Hippocampal formation (tissue), 2 donors: ENCODE data around the gene POLD4.

ENCODE experiments used
- DNase-seq, 2 donors: peaks; one replicate each; lab custom pipeline; 2025; lab: John Stamatoyannopoulos, UW

Gene POLD4

GRCh38 chr11:67371189-67371910, 18.0 kb upstream of the POLD4 start:
- no peak for DNase-seq

GRCh38 chr11:67370351-67371076, 17.2 kb upstream of the POLD4 start:
- no peak for DNase-seq

- no peak for DNase-seq
Measured at GRCh38 chr11:67369801-67370284, 16.5 kb upstream of the POLD4 start.

GRCh38 chr11:67369275-67369674, 15.9 kb upstream of the POLD4 start:
- DNase-seq, result no peak

- DNase-seq, result no peak
Measured at GRCh38 chr11:67368621-67369020, 15.3 kb upstream of the POLD4 start.

GRCh38 chr11:67367761-67368227, 14.4 kb upstream of the POLD4 start:
- DNase-seq, result no peak

GRCh38 chr11:67366961-67367760, 13.8 kb upstream of the POLD4 start:
- DNase-seq, result no peak

GRCh38 chr11:67366546-67366945, 13.2 kb upstream of the POLD4 start:
- DNase-seq, result no peak

- DNase-seq, result no peak
Measured at GRCh38 chr11:67365736-67366444, 12.5 kb upstream of the POLD4 start.

- DNase-seq, result no peak
Measured at GRCh38 chr11:67364783-67365722, 11.7 kb upstream of the POLD4 start.

GRCh38 chr11:67364169-67364568, 10.8 kb upstream of the POLD4 start:
- DNase-seq, result no peak

GRCh38 chr11:67357831-67358670, 4.7 kb upstream of the POLD4 start:
- DNase-seq, result no peak

GRCh38 chr11:67356864-67357561, 3.7 kb upstream of the POLD4 start:
- peak; percentile 47 to 48 for DNase-seq

- no peak for DNase-seq
Measured at GRCh38 chr11:67356387-67356863, 3.1 kb upstream of the POLD4 start.

GRCh38 chr11:67355794-67356386, 2.5 kb upstream of the POLD4 start:
- DNase-seq, result no peak

- no peak for DNase-seq
Measured at GRCh38 chr11:67355023-67355793, 1.9 kb upstream of the POLD4 start.
